Lower leg skin (tissue), 4 donors: Measurements from ENCODE around the gene ASB4. TPM values are rescaled to one million over a fixed set of nuclear protein-coding genes. Genes with fewer than 3 reads are reported as not detected.

ENCODE experiments used
- DNase-seq, 2 donors: peaks; one replicate each; pipeline ENCODE4 v3.0.0-alpha.2; 2019; ENCODE audit warnings: low spot score in 2 of 2
- H3K4me3 ChIP-seq: fragments of 200-600 bp; sonication (generic); 2 replicates; pipeline ENCODE4 v1.5.1; 2017; ENCODE audit warnings: mild to moderate bottlenecking, low read depth; ENCODE audit not compliant: poor library complexity, severe bottlenecking
- CTCF ChIP-seq, 3 donors: fragments of 450-650 bp; IDR thresholded peaks; one replicate each; pipeline ENCODE4 v1.5.1; 2016; ENCODE audit warnings: antibody characterized with exemption in 3 of 3, mild to moderate bottlenecking in 3 of 3, moderate library complexity in 2 of 3
- POLR2A ChIP-seq, 2 donors: fragments of 450-650 bp; IDR thresholded peaks; one replicate each; pipeline ENCODE4 v1.6.1; 2016 to 2017; ENCODE audit warnings: antibody characterized with exemption in 2 of 2, mild to moderate bottlenecking in 1 of 2, moderate library complexity in 1 of 2
- WGBS, 2 donors: methylation state at CpG; one replicate each; pipeline ENCODE4 v1.1.5; 2018; 5-methylcytosine and 5-hydroxymethylcytosine counted together
- intact Hi-C: fragments of 100-400 bp; cut with DNase I; formaldehyde crosslinking; loops from one replicate; pipeline ENCODE4 v1.15.0; 2023; ENCODE audit warnings: low total_unique reads
- total RNA-seq, 4 donors: library from RNA; depleted of rRNA; stranded (reverse); fragments of >200 nt; gene quantifications; one replicate each; pipeline ENCODE4 v1.1.0, GENCODE V29; 2016

Gene ASB4
- total RNA-seq, 4 donors from 2014 or later: 0.34 to 0.45 TPM; not detected in 2

- no peak for TF ChIP-seq POLR2A (IDR thresholded peaks at IDR 0.05)
- no peak for TF ChIP-seq CTCF (IDR thresholded peaks at IDR 0.05)
- intact Hi-C loops: no loop called here
- no peak overlapping the region for H3K4me3 ChIP-seq
- no peak for DNase-seq
- WGBS, 2 donors: 76 to 82% methylated on average over 2 of the region's 2 CpGs
Measured at GRCh38 chr7:95553939-95554338, 68.2 kb downstream of the ASB4 start.

DNA sequence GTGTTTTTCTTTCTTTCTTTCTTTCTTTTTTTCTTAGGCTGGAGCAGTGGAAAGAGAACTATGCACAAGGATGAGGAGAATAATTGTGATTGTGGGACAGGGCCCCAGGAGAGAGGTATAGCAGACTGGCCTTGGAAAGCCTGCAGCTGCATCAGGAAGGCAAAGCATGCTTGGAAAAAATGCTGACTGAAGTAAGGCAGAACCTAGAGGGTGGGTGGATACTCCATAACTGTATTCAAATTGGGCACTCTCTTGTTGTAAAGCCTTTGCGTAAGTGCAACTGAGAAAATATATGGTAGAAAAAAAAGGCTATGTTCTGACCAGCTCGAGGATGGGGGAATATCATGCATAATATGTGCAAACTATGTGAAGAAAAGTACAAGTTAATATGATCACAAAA is 71.0 kb downstream of the ASB4 start:
- H3K4me3 ChIP-seq: no peak overlapping the region
- DNase-seq: no peak
- intact Hi-C loops: no loop called here
- TF ChIP-seq POLR2A (IDR thresholded peaks at IDR 0.05): no peak
- TF ChIP-seq CTCF (IDR thresholded peaks at IDR 0.05): no peak
- 86 to 90% methylated on average over 2 of the region's 2 CpGs for WGBS, 2 donors

DNA sequence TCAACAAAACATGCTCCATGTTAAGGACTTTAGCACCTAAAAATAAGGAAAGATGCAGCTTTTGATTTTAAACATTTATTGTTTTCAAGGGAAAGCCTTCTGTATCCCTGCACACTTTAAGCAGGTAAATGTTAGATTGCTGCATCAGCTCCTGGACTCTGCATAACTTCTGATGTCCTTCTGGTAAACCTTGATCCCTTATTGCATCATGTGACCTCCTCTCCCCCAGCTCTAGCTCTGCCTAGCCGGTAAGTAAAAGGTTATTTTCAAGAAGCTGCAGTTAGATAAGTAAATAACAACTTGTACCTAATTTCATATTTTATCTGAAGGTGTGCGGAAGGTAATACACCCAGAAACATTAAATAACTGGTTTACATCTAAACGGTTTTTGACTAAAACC is 73.1 kb downstream of the ASB4 start:
- TF ChIP-seq POLR2A (IDR thresholded peaks at IDR 0.05): no peak
- TF ChIP-seq CTCF (IDR thresholded peaks at IDR 0.05): no peak
- DNase-seq: no peak
- H3K4me3 ChIP-seq: no peak overlapping the region
- WGBS, 2 donors: 80 to 83% methylated on average over 3 of the region's 3 CpGs
- intact Hi-C loops: no loop called here

GRCh38 chr7:95560674-95561073 is 74.9 kb downstream of the ASB4 start:
- DNase-seq: no peak
- no peak overlapping the region for H3K4me3 ChIP-seq
- TF ChIP-seq CTCF (IDR thresholded peaks at IDR 0.05) (no peak), POLR2A (IDR thresholded peaks at IDR 0.05) (no peak)
- intact Hi-C loops: no loop called here
- WGBS, 2 donors: 82 to 91% methylated on average over 2 of the region's 2 CpGs

- 68 to 83% methylated on average over 2 of the region's 2 CpGs for WGBS, 2 donors
- no peak for DNase-seq
- TF ChIP-seq POLR2A (IDR thresholded peaks at IDR 0.05) (no peak), CTCF (IDR thresholded peaks at IDR 0.05) (no peak)
- no peak overlapping the region for H3K4me3 ChIP-seq
- intact Hi-C loops: no loop called here
Measured at GRCh38 chr7:95569720-95570119, 84.0 kb downstream of the ASB4 start.

DNA sequence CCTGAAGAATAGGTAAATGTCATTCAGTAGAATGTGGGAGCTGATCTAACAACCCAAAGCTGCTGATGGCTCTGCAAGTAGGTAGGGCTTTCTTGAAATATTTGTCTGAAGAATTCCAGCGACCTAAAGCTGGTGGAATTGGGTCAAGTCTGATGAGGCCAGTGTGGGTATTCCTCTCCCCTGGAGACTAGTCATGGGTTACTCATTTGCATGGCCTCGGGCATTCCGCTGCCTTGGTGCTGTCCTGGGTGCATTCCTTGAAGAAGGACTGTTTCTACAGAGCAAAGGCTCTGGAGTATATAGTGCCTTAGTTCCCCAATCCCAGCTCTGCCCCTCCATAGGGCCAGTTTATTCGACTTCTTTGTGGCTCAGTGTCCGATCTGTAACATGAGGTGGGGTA is 91.4 kb downstream of the ASB4 start:
- intact Hi-C loops: no loop called here
- H3K4me3 ChIP-seq: no peak overlapping the region
- 67 to 81% methylated on average over 5 of the region's 5 CpGs for WGBS, 2 donors
- TF ChIP-seq POLR2A (IDR thresholded peaks at IDR 0.05) (no peak), CTCF (IDR thresholded peaks at IDR 0.05) (no peak)
- no peak for DNase-seq
